HG03045 (cell line): Measurements from ENCODE around the gene EVA1C.
"Not testable (repeated sequence)": the region's sequence is repeated elsewhere in the genome, so short reads cannot be mapped to it uniquely, and the experiment has no call there.

Source experiments
- ATAC-seq: cut with Tn5 transposase; IDR thresholded peaks from one replicate; pipeline ENCODE4 v1.9.1; 2021; ENCODE audit warnings: mild to moderate bottlenecking, moderate library complexity; ENCODE audit not compliant: unreplicated experiment

The EVA1C gene

GRCh38 chr21:32412162-32413014 lies at the start of gene EVA1C:
Gene EVA1C, plus strand, starts transcription at chr21:32412706. Its CDS starts 148 bp downstream, at chr21:32412854.
- ATAC-seq = no peak

- no peak for ATAC-seq
These were observed 48.1 kb upstream of the EVA1C start for GRCh38 chr21:32364387-32364786.

GRCh38 chr21:32364796-32365195 lies 47.7 kb upstream of the EVA1C start:
- ATAC-seq = no peak

- no peak for ATAC-seq
These were observed 46.3 kb upstream of the EVA1C start for GRCh38 chr21:32366191-32366590.

- no peak for ATAC-seq
These were observed 45.3 kb upstream of the EVA1C start for GRCh38 chr21:32367158-32367557.

GRCh38 chr21:32368386-32368785 lies 44.1 kb upstream of the EVA1C start:
- ATAC-seq = no peak

GRCh38 chr21:32368961-32369360 lies 43.5 kb upstream of the EVA1C start:
- ATAC-seq = not testable (repeated sequence)

GRCh38 chr21:32370998-32371766 lies 41.3 kb upstream of the EVA1C start:
- no peak for ATAC-seq

- ATAC-seq = no peak
These were observed 40.6 kb upstream of the EVA1C start for GRCh38 chr21:32371913-32372314.

GRCh38 chr21:32372755-32373154 lies 39.8 kb upstream of the EVA1C start:
- ATAC-seq = no peak

- no peak for ATAC-seq
These were observed 35.0 kb upstream of the EVA1C start for GRCh38 chr21:32377506-32377905.

- no peak for ATAC-seq
These were observed 34.5 kb upstream of the EVA1C start for GRCh38 chr21:32377991-32378390.

GRCh38 chr21:32378956-32379355 lies 33.5 kb upstream of the EVA1C start:
- no peak for ATAC-seq

GRCh38 chr21:32380940-32381339 lies 31.6 kb upstream of the EVA1C start:
- no peak for ATAC-seq

- ATAC-seq = no peak
These were observed 30.9 kb upstream of the EVA1C start for GRCh38 chr21:32381571-32381970.

- no peak for ATAC-seq
These were observed 30.3 kb upstream of the EVA1C start for GRCh38 chr21:32382108-32382644.

GRCh38 chr21:32383812-32384211 lies 28.7 kb upstream of the EVA1C start:
- ATAC-seq = no peak

GRCh38 chr21:32386195-32386870 lies 26.2 kb upstream of the EVA1C start:
- no peak for ATAC-seq

- ATAC-seq = no peak
These were observed 25.4 kb upstream of the EVA1C start for GRCh38 chr21:32387151-32387550.

- no peak for ATAC-seq
These were observed 24.2 kb upstream of the EVA1C start for GRCh38 chr21:32388306-32388705.

GRCh38 chr21:32389337-32390015 lies 23.0 kb upstream of the EVA1C start:
- ATAC-seq = no peak
